ENCODE results near the gene CTNNBL1. TPM values are rescaled to one million over a fixed set of nuclear protein-coding genes. Genes with fewer than 3 reads are reported as not detected.
A peak's percentile ranks its signal among the peaks of the same experiment; 100 is the strongest.

The CTNNBL1 gene
- polyA plus RNA-seq, 1 of the 3 experiments (the other 2 are of a cell fraction) = 29.5 TPM

DNA sequence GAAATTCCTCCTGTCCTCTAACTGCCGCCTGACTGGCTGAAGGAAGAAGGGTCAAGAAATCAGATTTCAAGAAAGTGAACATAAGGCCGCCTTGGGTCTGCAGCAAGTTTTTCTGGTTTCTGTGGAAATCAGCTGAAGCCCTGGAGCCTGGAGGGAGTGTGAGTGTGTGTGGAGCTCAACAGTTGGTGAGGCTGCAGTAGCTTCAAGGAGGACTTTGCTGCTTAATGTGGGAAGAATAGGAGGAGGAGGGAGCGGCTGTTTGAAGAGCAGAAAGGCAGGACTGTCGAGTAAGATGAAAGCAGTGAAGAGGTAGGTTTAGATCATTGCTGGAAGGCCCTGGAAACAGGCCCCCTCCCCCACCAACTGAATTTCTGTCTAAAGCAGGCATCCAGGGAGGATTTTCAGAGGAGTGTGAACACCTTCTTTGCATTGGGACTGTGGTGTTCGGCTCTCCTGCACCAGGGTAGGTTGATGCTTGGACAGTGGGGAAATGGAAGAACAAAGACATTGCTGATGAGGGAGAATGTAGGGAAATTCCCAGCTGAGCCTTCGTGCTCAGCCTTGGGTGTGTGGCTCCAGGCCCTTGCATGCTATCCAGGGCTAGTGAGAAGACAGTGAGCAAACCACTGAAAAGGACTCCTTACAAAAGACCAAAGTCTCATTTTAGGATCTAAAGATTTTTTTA, 129.6 kb downstream of the CTNNBL1 start:
- Histone ChIP-seq H3K27me3 (ENCODE audit: insufficient read depth) (no peaks in the 10 kb centered on the region), H3F3A (replicated peaks; ENCODE audit: insufficient read depth) (peaks cover 21% of the 10 kb centered on the region), H3K9me3 (no peaks in the 10 kb centered on the region), H3K9ac (no peak overlapping the region), H3K36me3 (replicated peaks in 1 of 2; ENCODE audit: control insufficient read depth in 1 of 2, insufficient read depth in 2 of 2, low read length in 1 of 2) (no peaks in the 10 kb centered on the region), H3K79me2 (ENCODE audit: insufficient read depth) (no peaks in the 10 kb centered on the region; the same call in 1 of the 2 replicates), H3K4me3 (ENCODE audit: low read depth in 2 of 2, low read length in 1 of 2) (no peak overlapping the region), H3K9me2 (no peaks in the 10 kb centered on the region), H3K4me1 (ENCODE audit: control insufficient read depth in 1 of 2, insufficient read depth in 2 of 2, low read depth in 1 of 2, low read length in 1 of 2) (peaks cover 9 to 20% of the 10 kb centered on the region in 2 experiments; a peak in 3 of 4 replicates), H4K20me1 (ENCODE audit: insufficient read depth) (no peaks in the 10 kb centered on the region), H3K27ac (ENCODE audit: low read depth in 2 of 2, low read length in 1 of 2) (peak overlapping the region; percentile 79 to 89; a peak in 3 of 4 replicates), H2AFZ (ENCODE audit: low read depth) (no peak overlapping the region), H3K4me2 (0 out of 2 replicates have a peak overlapping the region, but pooled peaks have one; percentile 2)
- ChIA-PET POLR2A (interaction anchor here (0.6 to 0.8 kb wide), 2 partner anchors 28 to 72 kb away, joined by 3 to 5 read pairs; no protein-coding TSS in a partner anchor), CTCF (interaction anchor here (3.1 kb wide), 1 partner anchor 259 kb away, joined by 10 read pairs; no protein-coding TSS in a partner anchor)
- TF ChIP-seq POLR2AphosphoS5 (IDR thresholded peaks at IDR 0.05; ENCODE audit: low read depth, low read length) (no peak), MXI1 (IDR thresholded peaks at IDR 0.05; ENCODE audit: low read depth, low read length) (no peak), MEF2A (IDR thresholded peaks at IDR 0.05; ENCODE audit: borderline replicate concordance, low read depth) (no peak), TCF12 (IDR thresholded peaks at IDR 0.05) (no peak), EP300 (IDR thresholded peaks at IDR 0.05; ENCODE audit: borderline replicate concordance in 1 of 2, low read depth in 1 of 2, low read length in 1 of 2) (no peak), SIN3A (IDR thresholded peaks at IDR 0.05; ENCODE audit: borderline replicate concordance, low read depth, low read length) (no peak)
- TF ChIP-seq, protein P1, sequence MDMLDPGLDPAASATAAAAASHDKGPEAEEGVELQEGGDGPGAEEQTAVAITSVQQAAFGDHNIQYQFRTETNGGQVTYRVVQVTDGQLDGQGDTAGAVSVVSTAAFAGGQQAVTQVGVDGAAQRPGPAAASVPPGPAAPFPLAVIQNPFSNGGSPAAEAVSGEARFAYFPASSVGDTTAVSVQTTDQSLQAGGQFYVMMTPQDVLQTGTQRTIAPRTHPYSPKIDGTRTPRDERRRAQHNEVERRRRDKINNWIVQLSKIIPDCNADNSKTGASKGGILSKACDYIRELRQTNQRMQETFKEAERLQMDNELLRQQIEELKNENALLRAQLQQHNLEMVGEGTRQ (IDR thresholded peaks at IDR 0.05; ENCODE audit: borderline replicate concordance, low read depth, low read length) = no peak
- TF ChIP-seq, protein P2, sequence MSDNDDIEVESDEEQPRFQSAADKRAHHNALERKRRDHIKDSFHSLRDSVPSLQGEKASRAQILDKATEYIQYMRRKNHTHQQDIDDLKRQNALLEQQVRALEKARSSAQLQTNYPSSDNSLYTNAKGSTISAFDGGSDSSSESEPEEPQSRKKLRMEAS (IDR thresholded peaks at IDR 0.05; ENCODE audit: low read depth) = no peak
- WGBS (ENCODE audit: low lambda C conversion rate) = 87% methylated on average over 6 of the region's 6 CpGs
- no peak for DNase-seq

GRCh38 chr20:37827605-37828004, 133.8 kb downstream of the CTNNBL1 start:
- no peaks in the 10 kb centered on the region for H3K79me2 ChIP-seq (ENCODE audit: insufficient read depth)
- TF ChIP-seq TAF1 (IDR thresholded peaks at IDR 0.05; ENCODE audit: borderline replicate concordance, low read depth, low read length) (no peak), GABPA (IDR thresholded peaks at IDR 0.05; ENCODE audit: low read depth) (no peak), FOSL2 (IDR thresholded peaks at IDR 0.05; ENCODE audit: borderline replicate concordance, low read depth) (no peak), RFX5 (IDR thresholded peaks at IDR 0.05; ENCODE audit: low read length) (no peak), JUND (IDR thresholded peaks at IDR 0.05) (no peak), RCOR1 (IDR thresholded peaks at IDR 0.05; ENCODE audit: low read length) (no peak), EZH2phosphoT487 (IDR thresholded peaks at IDR 0.05; ENCODE audit: borderline replicate concordance, low read depth) (no peak)
- TF ChIP-seq, protein P3, sequence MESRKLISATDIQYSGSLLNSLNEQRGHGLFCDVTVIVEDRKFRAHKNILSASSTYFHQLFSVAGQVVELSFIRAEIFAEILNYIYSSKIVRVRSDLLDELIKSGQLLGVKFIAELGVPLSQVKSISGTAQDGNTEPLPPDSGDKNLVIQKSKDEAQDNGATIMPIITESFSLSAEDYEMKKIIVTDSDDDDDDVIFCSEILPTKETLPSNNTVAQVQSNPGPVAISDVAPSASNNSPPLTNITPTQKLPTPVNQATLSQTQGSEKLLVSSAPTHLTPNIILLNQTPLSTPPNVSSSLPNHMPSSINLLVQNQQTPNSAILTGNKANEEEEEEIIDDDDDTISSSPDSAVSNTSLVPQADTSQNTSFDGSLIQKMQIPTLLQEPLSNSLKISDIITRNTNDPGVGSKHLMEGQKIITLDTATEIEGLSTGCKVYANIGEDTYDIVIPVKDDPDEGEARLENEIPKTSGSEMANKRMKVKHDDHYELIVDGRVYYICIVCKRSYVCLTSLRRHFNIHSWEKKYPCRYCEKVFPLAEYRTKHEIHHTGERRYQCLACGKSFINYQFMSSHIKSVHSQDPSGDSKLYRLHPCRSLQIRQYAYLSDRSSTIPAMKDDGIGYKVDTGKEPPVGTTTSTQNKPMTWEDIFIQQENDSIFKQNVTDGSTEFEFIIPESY (IDR thresholded peaks at IDR 0.05; ENCODE audit: borderline replicate concordance, low read depth) = no peak
- TF ChIP-seq, protein P4, sequence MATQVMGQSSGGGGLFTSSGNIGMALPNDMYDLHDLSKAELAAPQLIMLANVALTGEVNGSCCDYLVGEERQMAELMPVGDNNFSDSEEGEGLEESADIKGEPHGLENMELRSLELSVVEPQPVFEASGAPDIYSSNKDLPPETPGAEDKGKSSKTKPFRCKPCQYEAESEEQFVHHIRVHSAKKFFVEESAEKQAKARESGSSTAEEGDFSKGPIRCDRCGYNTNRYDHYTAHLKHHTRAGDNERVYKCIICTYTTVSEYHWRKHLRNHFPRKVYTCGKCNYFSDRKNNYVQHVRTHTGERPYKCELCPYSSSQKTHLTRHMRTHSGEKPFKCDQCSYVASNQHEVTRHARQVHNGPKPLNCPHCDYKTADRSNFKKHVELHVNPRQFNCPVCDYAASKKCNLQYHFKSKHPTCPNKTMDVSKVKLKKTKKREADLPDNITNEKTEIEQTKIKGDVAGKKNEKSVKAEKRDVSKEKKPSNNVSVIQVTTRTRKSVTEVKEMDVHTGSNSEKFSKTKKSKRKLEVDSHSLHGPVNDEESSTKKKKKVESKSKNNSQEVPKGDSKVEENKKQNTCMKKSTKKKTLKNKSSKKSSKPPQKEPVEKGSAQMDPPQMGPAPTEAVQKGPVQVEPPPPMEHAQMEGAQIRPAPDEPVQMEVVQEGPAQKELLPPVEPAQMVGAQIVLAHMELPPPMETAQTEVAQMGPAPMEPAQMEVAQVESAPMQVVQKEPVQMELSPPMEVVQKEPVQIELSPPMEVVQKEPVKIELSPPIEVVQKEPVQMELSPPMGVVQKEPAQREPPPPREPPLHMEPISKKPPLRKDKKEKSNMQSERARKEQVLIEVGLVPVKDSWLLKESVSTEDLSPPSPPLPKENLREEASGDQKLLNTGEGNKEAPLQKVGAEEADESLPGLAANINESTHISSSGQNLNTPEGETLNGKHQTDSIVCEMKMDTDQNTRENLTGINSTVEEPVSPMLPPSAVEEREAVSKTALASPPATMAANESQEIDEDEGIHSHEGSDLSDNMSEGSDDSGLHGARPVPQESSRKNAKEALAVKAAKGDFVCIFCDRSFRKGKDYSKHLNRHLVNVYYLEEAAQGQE (IDR thresholded peaks at IDR 0.05; ENCODE audit: low read depth, low read length) = no peak
- H3K36me3 ChIP-seq (replicated peaks in 1 of 2; ENCODE audit: control insufficient read depth in 1 of 2, insufficient read depth in 2 of 2, low read length in 1 of 2) = no peaks in the 10 kb centered on the region
- no peaks in the 10 kb centered on the region for H3K9me2 ChIP-seq
- ChIA-PET CTCF (interaction anchor here (0.7 kb wide), 1 partner anchor 459 kb away, joined by 3 read pairs; no protein-coding TSS in a partner anchor), POLR2A (no interaction called here)
- 78% methylated on average over 3 of the region's 3 CpGs for WGBS (ENCODE audit: low lambda C conversion rate)
- no peak overlapping the region for H2AFZ ChIP-seq (ENCODE audit: low read depth)
- no peak for DNase-seq
- H3F3A ChIP-seq (replicated peaks; ENCODE audit: insufficient read depth) = peaks cover 4% of the 10 kb centered on the region
- no peak overlapping the region for H3K4me3 ChIP-seq (ENCODE audit: low read depth in 2 of 2, low read length in 1 of 2)
- H3K9ac ChIP-seq = no peak overlapping the region
- H3K4me2 ChIP-seq = no peak overlapping the region
- peaks cover 0 to 22% of the 10 kb centered on the region in 2 experiments; a peak in 3 of 4 replicates for H3K4me1 ChIP-seq (ENCODE audit: control insufficient read depth in 1 of 2, insufficient read depth in 2 of 2, low read depth in 1 of 2, low read length in 1 of 2)
- no peaks in the 10 kb centered on the region for H3K9me3 ChIP-seq
- H3K27ac ChIP-seq (ENCODE audit: low read depth in 2 of 2, low read length in 1 of 2) = no peak overlapping the region
- no peaks in the 10 kb centered on the region for H4K20me1 ChIP-seq (ENCODE audit: insufficient read depth)
- no peaks in the 10 kb centered on the region for H3K27me3 ChIP-seq (ENCODE audit: insufficient read depth)

Measured in SK-N-SH (cell line).